ENCODE results near the gene NPDC1. TPM values are rescaled to one million over a fixed set of nuclear protein-coding genes. Genes with fewer than 3 reads are reported as not detected.
"Not testable (repeated sequence)": the region's sequence is repeated elsewhere in the genome, so short reads cannot be mapped to it uniquely, and the experiment has no call there.

Gene NPDC1
- total RNA-seq, 1 donor from 2014 or later = 15.4 TPM

DNA sequence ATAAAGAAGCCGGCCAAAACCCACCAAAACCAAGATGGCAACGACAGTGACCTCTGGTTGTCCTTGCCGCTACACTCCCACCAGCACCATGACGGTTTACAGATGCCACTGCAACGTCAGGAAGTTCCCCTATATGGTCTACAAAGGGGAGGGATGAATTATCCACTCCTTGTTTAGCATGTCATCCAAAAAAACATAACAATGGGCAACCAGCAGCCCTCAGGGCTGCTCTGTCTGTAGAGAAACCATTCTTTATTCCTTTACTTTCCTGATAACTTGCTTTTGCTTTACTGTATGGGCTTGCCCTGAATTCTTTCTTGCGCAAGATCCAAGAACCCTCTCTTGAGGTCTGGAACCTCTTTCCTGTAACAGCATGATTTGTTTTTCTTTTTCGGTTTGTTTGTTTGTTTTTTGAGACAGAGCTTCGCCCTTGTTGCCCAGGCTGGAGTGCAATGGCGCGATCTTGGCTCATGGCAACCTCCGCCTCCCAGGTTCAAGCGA, 29.3 kb upstream of the NPDC1 start:
- no peak for DNase-seq

DNA sequence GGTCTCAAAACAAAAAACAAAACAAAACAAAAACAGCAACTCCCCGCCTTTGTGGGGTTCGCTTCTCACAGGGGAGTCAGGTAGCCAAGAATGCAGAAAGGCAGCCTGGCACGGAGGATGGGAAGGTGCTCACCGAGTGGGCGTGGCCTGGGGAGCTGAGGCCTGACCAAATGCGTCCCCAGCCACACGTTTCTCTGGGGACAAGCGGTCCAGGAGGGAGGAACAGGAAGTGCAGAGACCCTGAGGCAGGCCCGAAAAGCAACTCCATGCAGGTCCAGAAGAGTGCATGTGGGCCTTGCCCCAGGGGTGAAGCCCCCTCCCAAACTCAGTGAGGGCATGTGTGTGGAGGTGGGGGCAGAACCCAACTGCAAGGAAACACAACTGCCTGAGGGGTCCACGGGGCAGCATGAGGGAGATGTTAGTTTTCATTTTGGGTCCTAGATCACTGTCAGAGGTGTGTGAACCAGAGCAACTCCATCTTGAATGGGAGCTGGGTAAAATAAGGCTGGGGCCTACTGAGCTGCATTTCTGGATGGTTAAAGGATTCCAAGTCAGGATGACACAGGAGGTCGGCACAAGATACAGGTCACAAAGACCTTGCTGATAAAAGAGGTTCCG, 28.8 kb upstream of the NPDC1 start:
- no peak for DNase-seq

DNA sequence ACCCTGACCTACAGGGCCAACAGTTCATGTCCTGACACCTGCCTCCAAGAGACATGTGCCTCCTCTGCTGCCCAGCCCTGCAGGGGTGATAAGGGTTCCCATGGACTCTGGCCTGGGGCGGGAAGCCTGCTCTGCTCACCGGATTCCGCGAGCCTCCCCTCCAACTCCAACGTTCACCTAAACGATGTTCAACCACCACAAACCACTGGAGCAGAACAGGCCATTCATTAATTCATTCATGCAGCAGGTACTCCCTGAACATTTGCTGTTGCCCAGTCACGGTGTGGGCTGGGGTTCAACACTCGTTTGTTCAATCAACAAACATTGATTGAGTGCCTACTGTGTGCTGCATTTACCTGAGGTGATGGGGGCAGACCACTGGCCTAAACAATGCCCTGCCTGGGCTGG, 28.0 kb upstream of the NPDC1 start:
- no peak for DNase-seq

DNA sequence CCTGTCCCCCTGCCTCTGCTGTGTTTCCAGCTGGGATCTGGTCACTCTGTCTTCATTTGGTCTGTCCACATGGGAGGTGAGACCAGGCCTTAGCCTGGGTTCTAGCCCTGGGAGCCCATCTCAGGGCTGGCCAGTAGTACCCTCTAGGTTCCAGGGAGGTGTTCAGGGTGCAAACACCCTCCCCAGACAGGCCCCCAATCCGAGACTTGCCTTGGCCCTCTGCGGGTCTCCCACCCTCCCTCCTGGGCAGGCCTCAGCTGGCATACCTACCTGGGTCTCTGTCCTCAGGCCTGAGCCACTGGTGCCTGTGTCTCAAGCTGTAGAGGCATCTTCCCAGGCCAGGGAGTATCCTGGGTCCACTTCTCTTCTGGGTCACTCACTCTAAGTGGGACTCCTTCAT, 25.3 kb upstream of the NPDC1 start:
- no peak for DNase-seq

DNA sequence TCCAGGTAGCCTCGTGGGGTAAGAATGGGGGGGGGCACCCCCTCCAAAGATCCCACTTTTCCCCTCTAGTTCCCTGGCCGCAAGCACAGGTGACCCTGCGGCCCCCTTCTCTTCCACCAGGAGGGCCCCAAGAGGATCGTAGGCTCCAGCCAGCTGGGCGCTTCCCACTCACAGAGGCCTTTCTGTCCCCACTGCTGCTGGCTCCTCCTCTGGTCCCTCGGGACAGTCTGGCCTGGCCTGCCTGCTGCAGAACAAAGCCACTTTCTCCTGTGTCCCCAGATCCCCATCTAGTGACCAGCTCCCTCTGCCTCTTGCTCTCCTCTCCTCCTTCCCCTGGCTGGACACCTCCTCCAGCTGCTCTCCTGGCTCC, 24.9 kb upstream of the NPDC1 start:
- DNase-seq = no peak

DNA sequence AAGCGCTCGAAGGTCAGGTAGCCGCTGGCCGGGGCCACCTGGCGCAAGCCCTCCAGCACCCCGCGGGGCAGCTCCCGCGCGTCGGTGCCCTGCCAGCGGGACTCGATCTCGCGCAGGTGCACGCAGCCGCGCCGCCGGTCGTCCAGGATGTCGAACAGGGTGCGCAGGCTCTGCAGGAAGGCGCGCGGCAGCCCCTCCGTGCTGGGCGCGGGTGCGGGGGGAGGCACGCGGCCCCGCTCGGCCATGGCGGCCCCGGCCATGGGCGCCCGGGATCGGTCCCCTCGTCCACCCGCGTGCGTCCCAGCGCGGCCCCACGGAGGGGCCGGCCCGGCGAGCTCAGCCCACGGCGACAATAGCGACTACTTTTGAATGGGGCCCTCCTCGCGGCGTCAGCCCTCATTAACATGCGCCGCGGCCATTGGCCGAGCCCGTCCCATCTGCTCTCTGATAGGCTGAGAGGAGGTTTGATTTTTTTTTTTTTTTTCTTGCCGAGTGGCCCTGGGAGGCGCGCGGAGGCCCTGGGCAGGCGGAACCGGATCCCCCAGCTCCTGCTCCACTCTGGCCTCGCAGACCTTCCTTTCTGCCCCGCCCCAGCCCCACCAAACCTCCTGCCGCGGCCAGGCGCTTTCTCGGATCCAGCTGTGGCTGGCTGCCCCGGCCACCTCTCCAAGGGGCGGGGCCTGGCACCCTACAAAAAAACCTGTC, 24.4 kb upstream of the NPDC1 start, which contains the start of gene SAPCD2:
Gene SAPCD2, minus strand, starts transcription at position 357 of the 705 bp plus-strand sequence. Its CDS starts 97 bp downstream, at position 260.
- peak; percentile 43 for DNase-seq

DNA sequence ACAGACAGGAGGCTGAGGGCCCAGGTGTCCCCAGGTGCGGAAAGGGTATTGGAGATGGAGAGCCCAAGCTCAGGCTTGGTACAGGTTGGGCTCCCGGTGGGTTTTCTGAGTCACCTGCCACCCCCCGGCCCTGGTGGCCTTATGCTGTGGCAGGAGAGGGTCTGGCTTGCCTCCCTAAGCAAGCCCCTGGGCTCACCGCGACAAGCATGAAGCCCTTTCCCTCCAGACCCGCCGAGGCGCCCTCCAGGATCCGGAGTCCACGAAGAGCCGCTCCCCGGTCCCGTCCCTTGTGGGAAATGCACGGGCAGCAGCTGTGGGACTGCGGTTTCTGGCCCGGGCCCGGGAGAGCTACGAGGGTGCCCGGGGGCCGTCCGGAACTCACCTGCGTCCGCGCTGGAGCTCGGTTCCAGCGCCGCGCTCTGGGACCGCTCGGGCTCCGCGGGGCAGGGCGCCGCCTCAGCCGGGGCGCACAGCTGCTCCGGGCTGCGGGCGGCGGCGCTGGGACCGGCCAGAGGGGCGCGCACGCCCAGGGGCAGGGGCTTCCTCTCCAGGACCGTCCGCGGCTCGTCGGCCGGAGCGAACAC, 23.6 kb upstream of the NPDC1 start:
- DNase-seq = no peak

DNA sequence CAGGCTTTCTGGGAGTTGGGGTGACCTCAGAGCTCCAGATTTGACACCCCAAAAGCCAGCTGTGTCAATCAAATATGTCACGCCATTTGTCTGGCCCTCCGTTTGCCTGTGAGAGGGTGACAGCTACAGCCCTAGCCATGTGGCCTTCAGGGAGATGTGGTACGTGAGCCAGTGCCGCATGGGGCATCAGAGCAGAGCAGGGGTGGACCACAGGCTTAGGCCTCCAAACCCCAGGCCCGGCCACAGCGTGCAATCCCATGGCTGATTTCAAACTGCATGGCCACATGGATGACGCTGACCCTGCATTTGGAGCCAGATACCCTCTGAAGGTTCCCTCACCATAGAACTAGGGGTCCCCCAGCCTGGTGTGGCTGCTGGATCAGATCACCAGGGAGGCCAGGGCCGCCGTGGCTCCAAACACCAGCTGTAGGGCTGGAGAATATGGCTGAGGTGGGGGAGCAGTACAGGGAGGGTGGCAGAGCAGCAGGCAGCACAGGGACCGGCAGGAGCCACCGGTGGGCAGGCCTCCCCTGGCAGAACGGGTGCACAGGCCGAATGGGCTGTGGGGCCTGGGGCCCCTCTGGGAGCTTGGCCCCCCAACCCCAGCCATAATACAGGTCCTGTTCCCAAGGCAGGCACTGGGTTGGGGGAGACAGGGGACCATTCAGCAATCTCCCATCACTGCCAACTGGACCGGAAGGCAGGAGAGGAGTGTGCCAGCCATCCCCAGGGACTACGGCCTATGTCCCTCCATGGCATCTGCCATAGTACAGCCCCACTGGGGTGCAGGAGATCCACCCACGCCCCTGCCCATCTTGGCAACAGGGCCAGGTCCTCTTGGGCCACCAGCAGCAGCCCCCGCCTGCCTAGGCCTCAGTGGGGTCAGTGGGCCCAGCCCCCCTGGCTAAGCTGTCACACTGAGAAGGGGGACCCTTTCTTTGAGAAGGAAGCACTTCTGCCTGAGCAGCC, 22.8 kb upstream of the NPDC1 start:
- DNase-seq = no peak

DNA sequence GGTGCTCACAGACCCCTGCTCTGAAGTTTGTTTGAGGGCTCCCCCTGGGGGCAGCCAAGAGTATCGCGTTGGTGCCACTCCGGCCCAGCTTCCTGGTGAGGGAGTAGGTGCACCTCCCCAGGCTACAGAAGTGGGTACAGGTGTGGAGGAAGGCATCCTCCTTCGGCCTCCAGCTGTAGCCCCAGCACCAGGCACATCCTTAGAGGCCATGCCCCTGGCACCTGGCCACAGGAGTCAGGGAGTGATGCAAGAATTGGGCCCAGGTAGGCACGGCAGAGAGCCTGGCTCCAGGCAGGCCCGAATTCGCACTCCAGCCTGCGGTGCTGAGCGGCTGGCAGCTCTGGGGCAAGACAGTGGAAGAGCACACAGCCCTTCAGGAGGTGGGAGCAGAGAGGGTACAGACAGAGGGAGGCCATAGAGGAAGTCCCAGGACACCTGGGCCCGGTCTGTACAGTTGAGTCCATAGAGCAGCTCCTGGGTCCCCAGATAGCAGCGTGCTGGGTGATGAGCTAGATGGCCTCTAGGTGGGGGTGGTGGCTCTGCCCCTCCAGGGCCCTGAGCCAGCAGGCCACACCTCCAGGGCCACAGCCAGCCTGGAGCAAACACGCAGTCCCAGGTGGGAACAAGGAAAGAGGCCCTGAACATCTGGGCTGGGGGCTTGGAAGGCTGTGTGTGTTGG, 22.0 kb upstream of the NPDC1 start:
- peak; percentile 56 for DNase-seq

DNA sequence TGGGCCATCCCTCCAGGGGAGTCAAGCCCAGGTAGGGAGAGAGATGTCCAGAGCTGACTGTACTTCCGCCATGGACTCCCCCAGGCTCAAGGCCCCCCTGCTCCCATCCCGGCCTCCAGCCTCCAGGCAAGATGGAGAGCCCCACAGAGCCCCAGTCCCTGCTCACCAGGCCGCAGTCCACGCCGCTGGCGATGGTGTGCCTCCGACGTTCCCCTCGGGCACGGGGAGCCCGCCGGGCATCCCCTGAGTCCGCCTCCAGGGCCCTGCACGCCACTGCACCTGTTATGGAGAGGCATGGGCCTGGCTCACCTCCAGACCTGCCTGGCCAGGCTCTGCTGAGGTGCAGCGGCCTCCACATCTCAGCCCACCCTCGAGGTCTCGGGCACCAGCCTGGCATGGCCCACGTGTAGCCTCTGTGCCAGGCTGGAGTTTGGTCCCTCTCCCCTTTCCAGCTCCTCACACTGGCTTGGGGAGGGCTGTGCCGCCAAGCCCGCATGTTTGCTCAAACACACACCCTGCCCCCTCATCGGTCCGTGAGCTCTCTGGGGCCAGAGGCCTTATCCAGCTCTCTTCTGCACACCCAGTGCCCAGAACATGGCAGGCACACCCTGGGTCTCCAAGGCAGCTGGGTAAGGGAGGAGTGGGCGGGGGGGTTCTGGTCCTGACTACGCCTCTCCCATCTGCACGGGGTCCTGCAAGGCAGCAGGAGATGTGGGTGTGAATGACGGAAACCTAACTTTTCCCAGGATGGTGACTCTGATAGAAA, 20.3 kb upstream of the NPDC1 start:
- no peak for DNase-seq

DNA sequence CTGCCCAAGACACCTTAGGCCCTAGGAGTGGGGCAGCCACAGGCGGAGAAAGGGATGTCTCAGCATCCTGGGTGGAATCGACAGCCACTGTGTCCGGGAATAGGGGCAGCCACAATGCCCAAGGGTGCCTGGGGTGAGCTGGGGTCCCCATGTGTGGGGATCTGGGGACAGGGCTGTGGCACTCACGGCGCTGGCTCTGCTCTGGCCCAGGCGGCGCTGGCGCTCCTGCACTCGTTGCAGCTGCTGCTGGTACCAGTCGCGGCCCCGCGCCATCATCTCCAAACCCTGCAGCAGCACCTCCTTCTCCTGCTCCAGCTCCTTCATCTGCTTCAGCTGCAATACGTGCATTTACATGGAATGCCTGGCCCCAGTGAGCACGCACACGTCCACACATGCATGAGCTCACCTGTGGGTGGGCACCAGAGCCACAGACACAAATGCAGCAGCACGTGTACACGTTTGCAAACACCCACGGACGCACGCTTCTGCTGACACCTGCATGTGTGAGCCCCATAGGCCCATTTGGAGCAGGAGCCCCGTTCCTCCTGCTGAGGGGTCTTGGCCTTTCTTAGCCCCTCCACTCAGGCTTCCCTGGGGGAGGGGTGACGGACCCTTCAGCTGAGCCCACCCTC, 19.5 kb upstream of the NPDC1 start:
- DNase-seq = no peak

DNA sequence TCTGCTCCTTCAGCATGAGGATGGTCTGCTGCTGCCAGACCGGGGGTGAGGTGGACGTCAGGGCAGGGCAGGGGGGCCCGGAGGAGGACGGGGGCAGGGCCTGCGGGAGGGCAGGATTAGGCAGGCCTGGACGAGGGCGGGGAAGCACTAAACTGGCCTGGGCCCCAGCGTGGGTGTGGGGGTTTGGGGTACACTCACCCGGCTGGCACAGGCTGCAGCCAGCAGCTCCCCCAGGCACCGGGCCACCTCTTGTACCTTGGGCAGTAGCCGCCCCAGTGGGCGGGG, 18.8 kb upstream of the NPDC1 start:
- no peak for DNase-seq

DNA sequence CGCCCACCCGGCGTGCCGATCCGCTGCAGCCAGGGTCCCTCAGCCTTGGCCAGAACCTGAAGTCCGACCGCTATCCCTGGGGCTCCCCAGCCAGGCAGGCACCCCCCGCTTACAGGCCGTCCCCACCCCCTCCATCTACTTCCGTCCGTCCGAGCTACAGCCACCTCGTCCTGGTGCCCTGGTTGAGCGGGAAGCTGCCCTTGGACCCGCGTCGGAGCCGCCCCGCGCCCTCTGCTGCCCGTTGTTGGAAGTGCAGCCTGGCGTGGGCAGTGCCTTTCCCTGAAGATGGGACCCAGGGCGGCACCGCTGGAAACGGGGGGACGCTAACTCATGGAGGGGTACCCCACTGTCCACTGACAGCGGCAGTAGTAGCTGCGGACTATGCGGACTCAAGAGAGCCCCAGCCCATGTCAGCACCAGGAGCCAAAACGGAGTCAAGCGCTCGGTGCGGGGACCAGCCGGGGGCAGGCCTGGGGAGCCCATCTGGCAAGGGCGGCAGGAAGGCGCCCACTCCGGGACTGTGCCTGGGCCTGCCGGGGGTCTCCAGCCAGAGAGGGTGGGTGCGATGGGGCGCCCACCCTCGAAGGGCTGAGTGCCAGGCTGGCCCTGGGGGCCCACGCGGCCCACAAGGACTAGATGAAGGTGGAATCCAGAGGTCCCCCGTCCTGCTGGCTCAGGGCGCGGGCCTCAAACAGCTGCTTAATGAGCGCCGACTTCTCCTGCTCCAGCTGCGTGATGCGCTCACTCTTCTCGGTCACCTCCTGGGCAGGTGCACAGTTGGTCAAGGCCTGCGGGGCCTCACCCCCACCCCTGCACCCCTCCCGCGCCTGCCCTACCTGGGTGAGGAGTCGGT, 18.3 kb upstream of the NPDC1 start:
- DNase-seq = no peak

DNA sequence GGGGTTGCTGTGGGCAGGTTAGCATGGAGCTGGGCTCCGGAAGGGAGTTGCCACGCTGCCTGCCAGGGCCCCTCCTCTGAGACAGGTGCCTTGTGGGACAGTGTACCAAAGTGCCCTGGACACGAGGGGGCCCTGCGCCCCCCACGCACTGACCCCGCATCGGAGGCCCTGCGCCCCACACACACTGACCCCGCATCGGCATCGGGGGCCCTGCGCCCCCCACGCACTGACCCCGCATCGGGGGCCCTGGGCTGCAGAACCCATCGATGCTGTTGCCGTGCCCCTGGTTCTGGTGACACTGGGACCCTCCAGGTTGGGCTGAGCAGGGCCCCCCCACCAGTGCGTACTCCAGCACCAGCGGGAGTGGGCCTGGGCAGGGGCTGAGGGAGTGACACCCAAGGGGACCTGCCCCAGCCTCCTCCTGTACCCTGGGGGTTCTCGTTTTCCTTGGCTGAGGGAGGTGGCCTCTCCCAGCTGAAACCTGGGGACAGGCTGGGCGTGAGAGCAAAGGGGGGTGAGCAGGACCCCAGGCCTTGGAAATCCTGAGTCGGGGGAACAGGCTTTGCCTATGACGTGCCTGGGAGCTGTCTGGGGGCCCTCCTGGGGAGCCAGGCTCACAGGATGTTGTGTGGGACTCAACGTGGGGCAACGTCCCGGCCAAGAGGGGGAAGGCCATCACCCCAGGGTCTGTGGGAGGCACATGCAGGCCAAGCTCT, 17.5 kb upstream of the NPDC1 start:
- no peak for DNase-seq

DNA sequence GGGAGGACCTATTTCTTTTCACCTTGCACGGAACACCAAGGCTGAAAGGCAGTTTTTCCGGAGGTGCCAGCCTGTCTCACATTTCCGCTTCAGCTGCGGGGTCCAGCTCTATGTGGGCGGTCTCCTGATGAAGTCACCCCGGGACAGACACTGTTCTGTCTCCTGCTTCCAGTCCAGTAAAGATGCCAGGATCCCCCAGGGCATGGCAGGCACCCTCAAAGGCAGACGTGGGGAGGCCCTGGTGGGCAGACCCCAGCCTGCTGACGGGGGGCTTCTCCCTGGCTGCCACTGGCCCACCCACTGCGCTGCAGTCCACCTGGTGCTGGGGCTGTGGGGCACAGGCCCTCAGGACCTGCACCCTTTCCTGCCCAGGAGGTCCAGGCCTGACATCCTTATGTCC, 16.8 kb upstream of the NPDC1 start:
- DNase-seq = not testable (repeated sequence)

DNA sequence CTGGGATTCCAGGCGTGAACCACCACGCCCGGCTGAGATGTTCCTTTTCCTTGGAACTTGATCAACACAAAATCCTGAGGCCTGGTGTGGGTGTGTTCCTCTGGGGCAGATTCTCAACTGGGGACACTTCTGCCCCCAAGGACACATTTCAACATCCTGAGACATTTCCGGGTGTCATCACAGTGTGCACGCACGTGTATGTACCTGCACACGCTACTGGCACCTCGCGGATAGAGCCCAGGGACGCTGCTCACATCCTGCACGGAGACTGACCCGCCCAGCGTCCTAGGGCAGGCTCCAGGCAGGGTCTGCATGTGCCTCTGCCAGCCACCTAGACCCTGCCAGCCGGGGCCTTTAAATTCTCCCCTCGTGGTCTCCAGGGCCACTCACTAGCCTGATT, 16.4 kb upstream of the NPDC1 start:
- DNase-seq = no peak

DNA sequence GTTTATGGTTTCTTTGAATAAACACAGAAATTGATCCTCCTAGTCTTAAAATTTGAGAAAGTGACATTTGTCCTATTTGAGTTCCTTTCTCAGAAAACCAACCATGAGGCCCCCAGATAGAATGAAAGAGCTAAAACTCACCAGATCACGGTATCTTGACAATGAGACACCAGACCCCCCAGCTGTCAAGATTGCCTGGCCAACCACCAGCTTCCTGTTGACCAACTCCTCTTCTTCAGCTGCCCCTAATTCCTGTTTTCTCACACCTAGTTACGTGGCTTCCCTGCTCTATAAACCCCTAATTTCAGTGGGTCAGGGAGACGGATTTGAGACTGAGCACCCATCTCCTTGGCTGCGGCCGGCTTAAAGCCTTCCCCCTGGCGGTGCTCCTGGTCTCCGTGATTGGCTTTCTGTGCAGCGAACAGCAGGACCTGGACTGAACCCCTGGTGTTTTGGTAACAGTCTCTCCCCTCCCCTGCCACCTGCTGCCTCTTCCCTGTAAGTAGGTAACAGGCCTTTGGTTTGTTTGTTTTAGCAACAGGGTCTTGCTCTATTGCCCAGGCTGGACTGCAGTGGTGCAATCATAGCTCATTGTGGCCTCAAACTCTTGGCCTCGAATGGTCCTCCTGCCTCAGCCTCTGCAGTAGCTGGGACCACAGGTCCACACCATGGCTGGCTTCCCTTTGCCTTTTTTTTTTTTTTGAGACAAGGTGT, 12.7 kb upstream of the NPDC1 start:
- no peak for DNase-seq

DNA sequence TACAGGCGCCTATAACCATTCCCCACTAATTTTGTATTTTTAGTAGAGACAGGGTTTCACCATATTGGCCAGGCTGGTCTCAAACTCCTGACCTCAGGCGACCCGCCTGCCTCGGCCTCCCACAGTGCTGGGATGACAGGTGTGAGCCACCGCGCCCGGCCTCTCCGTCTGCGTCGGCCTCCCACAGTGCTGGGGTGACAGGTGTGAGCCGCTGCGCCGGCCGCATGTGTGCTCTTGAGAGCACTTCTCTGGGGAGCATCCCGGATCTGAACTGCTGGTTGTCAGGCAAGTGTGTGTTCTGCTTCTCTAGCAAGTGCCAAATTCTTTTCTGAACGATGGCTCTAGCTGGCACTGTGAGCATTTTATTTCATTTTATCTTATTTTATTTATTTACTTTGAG, 11.6 kb upstream of the NPDC1 start:
- no peak for DNase-seq

Data from skin of body (tissue), 2 donors.